Astrocyte (in vitro differentiated cells and primary cell): Measurements from ENCODE around the gene MTX1. TPM values are rescaled to one million over a fixed set of nuclear protein-coding genes. Genes with fewer than 3 reads are reported as not detected.
"Not testable (repeated sequence)": the region's sequence is repeated elsewhere in the genome, so short reads cannot be mapped to it uniquely, and the experiment has no call there.

Experiments
- DNase-seq: peaks from one replicate; pipeline ENCODE4 v3.0.0-alpha.2; 2010; ENCODE audit warnings: low read depth
- FAIRE-seq: peaks from 2 replicates; lab custom pipeline; 2011; peaks lifted over from hg19 to GRCh38; lab: Jason Lieb, UNC
- H2AFZ ChIP-seq: 2 replicates; pipeline ENCODE4 v1.6.0; 2012; ENCODE audit warnings: low read depth, low read length, inconsistent platforms
- H3K27ac ChIP-seq: 2 replicates; pipeline ENCODE4 v1.5.1; 2011; ENCODE audit warnings: low read depth, low read length, inconsistent platforms
- H3K27me3 ChIP-seq: 2 replicates; pipeline ENCODE4 v1.6.0; 2011; ENCODE audit warnings: low read length, inconsistent platforms; ENCODE audit not compliant: insufficient read depth
- H3K36me3 ChIP-seq: 2 replicates; pipeline ENCODE4 v1.5.1; 2011; ENCODE audit warnings: low read length, inconsistent platforms; ENCODE audit not compliant: insufficient read depth
- H3K4me1 ChIP-seq: 2 replicates; pipeline ENCODE4 v1.5.1; 2011; ENCODE audit warnings: low read length, inconsistent platforms; ENCODE audit not compliant: insufficient read depth
- H3K4me2 ChIP-seq: 2 replicates; pipeline ENCODE4 v1.6.0; 2012; ENCODE audit warnings: low read length, inconsistent platforms
- H3K4me3 ChIP-seq: 2 replicates; pipeline ENCODE4 v1.5.1; 2011; ENCODE audit warnings: low read depth, mild to moderate bottlenecking, low read length, inconsistent platforms; ENCODE audit not compliant: insufficient read depth
- H3K79me2 ChIP-seq: 2 replicates; pipeline ENCODE4 v1.6.0; 2012; ENCODE audit warnings: mild to moderate bottlenecking, low read length, inconsistent platforms; ENCODE audit not compliant: insufficient read depth
- H3K9ac ChIP-seq: 2 replicates; pipeline ENCODE4 v1.6.0; 2012; ENCODE audit warnings: mild to moderate bottlenecking, low read length, inconsistent platforms
- H3K9me3 ChIP-seq: 2 replicates; pipeline ENCODE4 v1.5.1; 2012; ENCODE audit warnings: low read depth, mild to moderate bottlenecking, low read length, inconsistent platforms; ENCODE audit not compliant: insufficient read depth
- H4K20me1 ChIP-seq: 2 replicates; pipeline ENCODE4 v1.6.0; 2012; ENCODE audit warnings: low read length, inconsistent platforms; ENCODE audit not compliant: insufficient read depth
- H3K27ac Mint-ChIP-seq: one replicate; pipeline ENCODE4 v1.8.0; 2021; ENCODE audit warnings: mild to moderate bottlenecking, mixed read lengths; ENCODE audit not compliant: unreplicated experiment
- H3K27me3 Mint-ChIP-seq: one replicate; pipeline ENCODE4 v1.8.0; 2021; ENCODE audit warnings: low read depth, mixed read lengths; ENCODE audit not compliant: unreplicated experiment
- H3K36me3 Mint-ChIP-seq: one replicate; pipeline ENCODE4 v1.8.0; 2021; ENCODE audit warnings: low read depth, mixed read lengths; ENCODE audit not compliant: unreplicated experiment
- H3K4me1 Mint-ChIP-seq: one replicate; pipeline ENCODE4 v1.8.0; 2021; ENCODE audit warnings: low read depth, mixed read lengths; ENCODE audit not compliant: unreplicated experiment
- H3K4me3 Mint-ChIP-seq: one replicate; pipeline ENCODE4 v1.8.0; 2021; ENCODE audit warnings: mild to moderate bottlenecking, moderate library complexity, mixed read lengths; ENCODE audit not compliant: unreplicated experiment
- H3K9me3 Mint-ChIP-seq: one replicate; pipeline ENCODE4 v1.8.0; 2021; ENCODE audit warnings: mild to moderate bottlenecking, mixed read lengths; ENCODE audit not compliant: unreplicated experiment
- CTCF ChIP-seq: IDR thresholded peaks from 2 replicates; pipeline ENCODE4 v1.5.1; 2011; ENCODE audit warnings: low read depth, mild to moderate bottlenecking, inconsistent platforms, low read length, moderate library complexity; ENCODE audit not compliant: insufficient read depth
- EZH2 ChIP-seq: IDR thresholded peaks from 2 replicates; pipeline ENCODE4 v1.6.1; 2012; ENCODE audit warnings: mild to moderate bottlenecking, low read length, inconsistent platforms; ENCODE audit not compliant: insufficient read depth
- total RNA-seq: library from RNA; stranded (reverse); gene quantifications from 2 replicates; pipeline ENCODE4 v1.2.1, GENCODE V29; 2021

MTX1 gene
- total RNA-seq, 1 donor from 2014 or later, result 41.8 TPM

GRCh38 chr1:155214702-155215101 lies 6.2 kb downstream of the MTX1 start:
- H3K27me3 ChIP-seq, DNase-seq, H3K4me1 ChIP-seq, H3K4me1 Mint-ChIP-seq, H3K4me3 ChIP-seq, H3K4me2 ChIP-seq, H3K36me3 Mint-ChIP-seq, H4K20me1 ChIP-seq, FAIRE-seq, H3K79me2 ChIP-seq, H3K9ac ChIP-seq, H3K9me3 ChIP-seq, H3K4me3 Mint-ChIP-seq, H3K9me3 Mint-ChIP-seq, H2AFZ ChIP-seq, H3K36me3 ChIP-seq, H3K27me3 Mint-ChIP-seq, H3K27ac Mint-ChIP-seq, H3K27ac ChIP-seq: not testable (repeated sequence)

- H3K9ac ChIP-seq, result no peak overlapping the region
- H3K36me3 ChIP-seq, result no peaks in the 10 kb centered on the region
- peak overlapping the region; percentile 19 for H3K4me2 ChIP-seq
- TF ChIP-seq CTCF (no peak), EZH2 (no peak)
- no peaks in the 10 kb centered on the region for H3K27me3 ChIP-seq
- no peak overlapping the region for H3K4me3 ChIP-seq
- H3K27ac ChIP-seq, result no peak overlapping the region
- H3K79me2 ChIP-seq, result peaks cover 2% of the 10 kb centered on the region
- Mint-ChIP-seq H3K27ac (peak overlapping the region; percentile 62), H3K9me3 (no peaks in the 10 kb centered on the region), H3K36me3 (peaks cover 4% of the 10 kb centered on the region), H3K4me1 (peaks cover 2% of the 10 kb centered on the region), H3K27me3 (no peaks in the 10 kb centered on the region), H3K4me3 (peak overlapping the region; percentile 22)
- peaks cover under 1% of the 10 kb centered on the region for H3K4me1 ChIP-seq
- no peaks in the 10 kb centered on the region for H4K20me1 ChIP-seq
- no peaks in the 10 kb centered on the region for H3K9me3 ChIP-seq
- peak overlapping the region; percentile 11 for H2AFZ ChIP-seq
- FAIRE-seq (no peak), DNase-seq (no peak)
Measured at GRCh38 chr1:155218854-155219591, 10.5 kb downstream of the MTX1 start.

- TF ChIP-seq CTCF (no peak), EZH2 (no peak)
- Mint-ChIP-seq H3K4me3 (no peak overlapping the region), H3K9me3 (no peaks in the 10 kb centered on the region), H3K36me3 (peaks cover 4% of the 10 kb centered on the region), H3K27ac (peak overlapping the region; percentile 62), H3K27me3 (no peaks in the 10 kb centered on the region), H3K4me1 (peaks cover 7% of the 10 kb centered on the region)
- H3K9ac ChIP-seq, result no peak overlapping the region
- H3K27me3 ChIP-seq, result no peaks in the 10 kb centered on the region
- FAIRE-seq, result no peak
- H2AFZ ChIP-seq, result peak overlapping the region; percentile 11
- peak overlapping the region; percentile 19 for H3K4me2 ChIP-seq
- H3K36me3 ChIP-seq, result no peaks in the 10 kb centered on the region
- H3K4me3 ChIP-seq, result no peak overlapping the region
- no peak overlapping the region for H3K27ac ChIP-seq
- H3K9me3 ChIP-seq, result no peaks in the 10 kb centered on the region
- no peak for DNase-seq
- H4K20me1 ChIP-seq, result no peaks in the 10 kb centered on the region
- peaks cover 6% of the 10 kb centered on the region for H3K4me1 ChIP-seq
- peaks cover 3% of the 10 kb centered on the region for H3K79me2 ChIP-seq
Measured at GRCh38 chr1:155219592-155220031, 11.1 kb downstream of the MTX1 start.

- DNase-seq, H3K36me3 ChIP-seq, H3K9ac ChIP-seq, H3K4me3 Mint-ChIP-seq, H3K27me3 Mint-ChIP-seq, H2AFZ ChIP-seq, FAIRE-seq, H3K27me3 ChIP-seq, H3K27ac ChIP-seq, H3K4me2 ChIP-seq, H3K27ac Mint-ChIP-seq, H3K9me3 Mint-ChIP-seq, H4K20me1 ChIP-seq, H3K36me3 Mint-ChIP-seq, H3K79me2 ChIP-seq, H3K9me3 ChIP-seq, H3K4me3 ChIP-seq: not testable (repeated sequence)
- peaks cover 13% of the 10 kb centered on the region for H3K4me1 ChIP-seq
- peaks cover 13% of the 10 kb centered on the region for H3K4me1 Mint-ChIP-seq
Measured at GRCh38 chr1:155220211-155220965, 11.9 kb downstream of the MTX1 start.
